HEK293 (cell line): Measurements from ENCODE around the gene CD28.

Source experiments
- CTCF ChIA-PET: fragments of 350-600 bp; formaldehyde crosslinking; extraction: SDS; loops from one replicate; lab custom pipeline; 2021; ENCODE audit warnings: antibody characterized with exemption; lab: Yijun Ruan, JAX
- POLR2A ChIA-PET: fragments of 300-600 bp; formaldehyde crosslinking; extraction: SDS; loops from one replicate; lab custom pipeline; 2020; ENCODE audit warnings: antibody characterized with exemption, inconsistent platforms; lab: Yijun Ruan, JAX
- H3K27ac ChIP-seq: fragments of 200-500 bp; sonication (Bioruptor generic); 2 replicates; pipeline ENCODE4 v1.5.1; 2014; ENCODE audit warnings: low read depth, low read length, control low read depth, inconsistent platforms; ENCODE audit errors: extremely low read depth
- H3K36me3 ChIP-seq, 2 experiments: fragments of 200-500 bp in 1 of 2; sonication (Bioruptor generic) in 1 of 2; 1 replicate in 1 of 2; 2 replicates in 1 of 2; pipeline ENCODE4 v1.5.1; 2014 to 2017; ENCODE audit warnings: inconsistent platforms in 2 of 2, low read length in 2 of 2; ENCODE audit not compliant: control insufficient read depth in 2 of 2, insufficient read depth in 1 of 2
- H3K4me1 ChIP-seq: fragments of 200-500 bp; sonication (Bioruptor generic); 2 replicates; pipeline ENCODE4 v1.5.1; 2014; ENCODE audit warnings: mild to moderate bottlenecking, low read length, inconsistent platforms; ENCODE audit not compliant: control insufficient read depth, insufficient read depth
- H3K4me3 ChIP-seq: 2 replicates; pipeline ENCODE4 v1.5.1; 2011; ENCODE audit warnings: low read depth, mild to moderate bottlenecking, control low read depth, low read length, moderate library complexity
- H3K9me3 ChIP-seq: fragments of 200-500 bp; sonication (Bioruptor generic); 2 replicates; pipeline ENCODE4 v1.5.1; 2014; ENCODE audit warnings: low read depth, low read length, inconsistent platforms; ENCODE audit not compliant: control insufficient read depth, insufficient read depth
- GLI2 ChIP-seq: fragments of 450-650 bp; formaldehyde crosslinking; IDR thresholded peaks from 2 replicates; pipeline ENCODE4; 2017; ENCODE audit warnings: missing biosample characterization, missing genetic modification characterization, low read depth, borderline replicate concordance
- HOXD13 ChIP-seq: sonication (generic); formaldehyde crosslinking; IDR thresholded peaks from 2 replicates; pipeline ENCODE4 v1.8.0; 2022; ENCODE audit warnings: missing genetic modification reagents, borderline replicate concordance
- KLF9 ChIP-seq: fragments of 450-650 bp; formaldehyde crosslinking; IDR thresholded peaks from 2 replicates; pipeline ENCODE4 v1.5.1; 2016; ENCODE audit warnings: missing biosample characterization, missing genetic modification characterization, low read depth
- SETDB1 ChIP-seq: IDR thresholded peaks from one replicate; pipeline ENCODE4 v1.6.1; 2017; ENCODE audit warnings: mild to moderate bottlenecking, low read length, moderate library complexity, mixed read lengths; ENCODE audit not compliant: insufficient read length
- ZIC2 ChIP-seq: fragments of 450-650 bp; formaldehyde crosslinking; IDR thresholded peaks from 2 replicates; pipeline ENCODE4 v1.5.1; 2016; ENCODE audit warnings: missing biosample characterization, missing genetic modification characterization
- ZNF132 ChIP-seq: fragments of 450-650 bp; formaldehyde crosslinking; IDR thresholded peaks from 2 replicates; pipeline ENCODE4 v1.5.1; 2017; ENCODE audit warnings: missing biosample characterization, missing genetic modification characterization, borderline replicate concordance
- ZNF155 ChIP-seq: fragments of 450-650 bp; formaldehyde crosslinking; IDR thresholded peaks from 2 replicates; pipeline ENCODE4 v1.5.1; 2016; ENCODE audit warnings: missing biosample characterization, missing genetic modification characterization
- ZNF214 ChIP-seq: fragments of 450-650 bp; formaldehyde crosslinking; IDR thresholded peaks from 2 replicates; pipeline ENCODE4 v1.5.1; 2017; ENCODE audit warnings: missing biosample characterization, mild to moderate bottlenecking, missing genetic modification characterization, borderline replicate concordance
- ZNF248 ChIP-seq: fragments of 450-650 bp; formaldehyde crosslinking; IDR thresholded peaks from 2 replicates; pipeline ENCODE4 v1.5.1; 2017; ENCODE audit warnings: missing biosample characterization, missing genetic modification characterization
- ZNF266 ChIP-seq: fragments of 450-650 bp; formaldehyde crosslinking; IDR thresholded peaks from 2 replicates; pipeline ENCODE4 v1.5.1; 2016; ENCODE audit warnings: missing biosample characterization, missing genetic modification characterization, low read depth
- ZNF292 ChIP-seq: fragments of 450-650 bp; formaldehyde crosslinking; IDR thresholded peaks from 2 replicates; pipeline ENCODE4 v1.5.1; 2016; ENCODE audit warnings: low read depth, missing biosample characterization, missing genetic modification characterization, borderline replicate concordance
- ZNF354C ChIP-seq: fragments of 450-650 bp; formaldehyde crosslinking; IDR thresholded peaks from 2 replicates; pipeline ENCODE4 v1.5.1; 2016; ENCODE audit warnings: missing biosample characterization, missing genetic modification characterization, low read depth, borderline replicate concordance
- ZNF391 ChIP-seq: fragments of 450-650 bp; formaldehyde crosslinking; IDR thresholded peaks from 2 replicates; pipeline ENCODE4 v1.5.1; 2016; ENCODE audit warnings: low read depth, missing biosample characterization, missing genetic modification characterization, borderline replicate concordance
- ZNF48 ChIP-seq: fragments of 450-650 bp; formaldehyde crosslinking; IDR thresholded peaks from 2 replicates; pipeline ENCODE4 v1.5.1; 2016; ENCODE audit warnings: missing biosample characterization, missing genetic modification characterization
- ZNF544 ChIP-seq: fragments of 450-650 bp; formaldehyde crosslinking; IDR thresholded peaks from 2 replicates; pipeline ENCODE4 v1.5.0; 2017; ENCODE audit warnings: missing biosample characterization, missing genetic modification characterization
- ZNF548 ChIP-seq: fragments of 450-650 bp; formaldehyde crosslinking; IDR thresholded peaks from 2 replicates; pipeline ENCODE4 v1.5.1; 2016; ENCODE audit warnings: missing biosample characterization, missing genetic modification characterization
- ZNF623 ChIP-seq: fragments of 450-650 bp; formaldehyde crosslinking; IDR thresholded peaks from 2 replicates; pipeline ENCODE4 v1.5.1; 2016; ENCODE audit warnings: missing biosample characterization, missing genetic modification characterization
- ZNF629 ChIP-seq: fragments of 450-650 bp; formaldehyde crosslinking; IDR thresholded peaks from 2 replicates; pipeline ENCODE4 v1.5.1; 2017; ENCODE audit warnings: missing biosample characterization, missing genetic modification characterization
- ZNF776 ChIP-seq: fragments of 450-650 bp; formaldehyde crosslinking; IDR thresholded peaks from 2 replicates; pipeline ENCODE4 v1.5.0; 2017; ENCODE audit warnings: missing biosample characterization, missing genetic modification characterization, borderline replicate concordance
- ZSCAN16 ChIP-seq: fragments of 450-650 bp; formaldehyde crosslinking; IDR thresholded peaks from 2 replicates; pipeline ENCODE4 v1.5.1; 2016; ENCODE audit warnings: missing biosample characterization, missing genetic modification characterization
- TF ChIP-seq, protein P1 (sequence below): fragments of 450-650 bp; formaldehyde crosslinking; IDR thresholded peaks from 2 replicates; pipeline ENCODE4 v1.5.1; 2017; ENCODE audit warnings: missing biosample characterization, missing genetic modification characterization
- TF ChIP-seq, protein P2 (sequence below): fragments of 450-650 bp; formaldehyde crosslinking; IDR thresholded peaks from 2 replicates; pipeline ENCODE4 v1.5.1; 2016; ENCODE audit warnings: missing biosample characterization, missing genetic modification characterization
- TF ChIP-seq, protein P3 (sequence below): fragments of 450-650 bp; formaldehyde crosslinking; IDR thresholded peaks from 2 replicates; pipeline ENCODE4 v1.5.1; 2016; ENCODE audit warnings: missing biosample characterization, missing genetic modification characterization
- TF ChIP-seq, protein P4 (sequence below): fragments of 450-650 bp; formaldehyde crosslinking; IDR thresholded peaks from 2 replicates; pipeline ENCODE4 v1.5.0; 2017; ENCODE audit warnings: missing biosample characterization, missing genetic modification characterization, borderline replicate concordance
- TF ChIP-seq, protein P5 (sequence below): fragments of 450-650 bp; formaldehyde crosslinking; IDR thresholded peaks from 2 replicates; pipeline ENCODE4 v1.5.1; 2017; ENCODE audit warnings: missing biosample characterization, mild to moderate bottlenecking, missing genetic modification characterization, moderate library complexity
- TF ChIP-seq, protein P6 (sequence below): fragments of 450-650 bp; formaldehyde crosslinking; IDR thresholded peaks from 2 replicates; pipeline ENCODE4 v1.5.1; 2016; ENCODE audit warnings: missing biosample characterization, missing genetic modification characterization

Gene CD28

DNA sequence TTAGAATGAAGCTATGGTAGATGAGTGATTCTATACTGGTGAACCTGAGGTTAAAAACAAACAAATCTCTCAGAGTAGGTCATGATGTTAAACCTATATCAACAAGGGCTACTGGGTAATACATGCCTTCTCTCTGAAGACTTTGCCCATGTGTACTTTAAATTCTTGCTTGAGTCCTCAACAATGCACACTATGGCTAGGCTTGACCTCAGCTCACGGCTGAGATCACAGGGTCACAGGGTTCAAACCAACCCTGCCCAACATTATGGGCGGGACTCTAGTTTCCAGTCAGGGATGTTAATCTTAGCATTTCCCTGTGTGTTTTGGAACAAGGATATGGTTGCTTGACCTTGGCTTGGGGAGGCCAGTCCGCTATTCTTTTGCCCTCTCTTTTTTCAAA is 7.7 kb downstream of the CD28 start (continued):
- TF ChIP-seq, protein P1, sequence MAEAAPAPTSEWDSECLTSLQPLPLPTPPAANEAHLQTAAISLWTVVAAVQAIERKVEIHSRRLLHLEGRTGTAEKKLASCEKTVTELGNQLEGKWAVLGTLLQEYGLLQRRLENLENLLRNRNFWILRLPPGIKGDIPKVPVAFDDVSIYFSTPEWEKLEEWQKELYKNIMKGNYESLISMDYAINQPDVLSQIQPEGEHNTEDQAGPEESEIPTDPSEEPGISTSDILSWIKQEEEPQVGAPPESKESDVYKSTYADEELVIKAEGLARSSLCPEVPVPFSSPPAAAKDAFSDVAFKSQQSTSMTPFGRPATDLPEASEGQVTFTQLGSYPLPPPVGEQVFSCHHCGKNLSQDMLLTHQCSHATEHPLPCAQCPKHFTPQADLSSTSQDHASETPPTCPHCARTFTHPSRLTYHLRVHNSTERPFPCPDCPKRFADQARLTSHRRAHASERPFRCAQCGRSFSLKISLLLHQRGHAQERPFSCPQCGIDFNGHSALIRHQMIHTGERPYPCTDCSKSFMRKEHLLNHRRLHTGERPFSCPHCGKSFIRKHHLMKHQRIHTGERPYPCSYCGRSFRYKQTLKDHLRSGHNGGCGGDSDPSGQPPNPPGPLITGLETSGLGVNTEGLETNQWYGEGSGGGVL, result no peak
- TF ChIP-seq ZNF391 (tag by site-specific recombination) (no peak), ZNF132 (tag by site-specific recombination) (no peak), ZNF48 (tag by site-specific recombination) (no peak), ZNF292 (tag by site-specific recombination) (no peak), ZNF214 (tag by site-specific recombination) (no peak), ZNF776 (tag by site-specific recombination) (no peak), ZSCAN16 (tag by site-specific recombination) (no peak), ZNF354C (tag by site-specific recombination) (no peak)
- TF ChIP-seq, protein P2, sequence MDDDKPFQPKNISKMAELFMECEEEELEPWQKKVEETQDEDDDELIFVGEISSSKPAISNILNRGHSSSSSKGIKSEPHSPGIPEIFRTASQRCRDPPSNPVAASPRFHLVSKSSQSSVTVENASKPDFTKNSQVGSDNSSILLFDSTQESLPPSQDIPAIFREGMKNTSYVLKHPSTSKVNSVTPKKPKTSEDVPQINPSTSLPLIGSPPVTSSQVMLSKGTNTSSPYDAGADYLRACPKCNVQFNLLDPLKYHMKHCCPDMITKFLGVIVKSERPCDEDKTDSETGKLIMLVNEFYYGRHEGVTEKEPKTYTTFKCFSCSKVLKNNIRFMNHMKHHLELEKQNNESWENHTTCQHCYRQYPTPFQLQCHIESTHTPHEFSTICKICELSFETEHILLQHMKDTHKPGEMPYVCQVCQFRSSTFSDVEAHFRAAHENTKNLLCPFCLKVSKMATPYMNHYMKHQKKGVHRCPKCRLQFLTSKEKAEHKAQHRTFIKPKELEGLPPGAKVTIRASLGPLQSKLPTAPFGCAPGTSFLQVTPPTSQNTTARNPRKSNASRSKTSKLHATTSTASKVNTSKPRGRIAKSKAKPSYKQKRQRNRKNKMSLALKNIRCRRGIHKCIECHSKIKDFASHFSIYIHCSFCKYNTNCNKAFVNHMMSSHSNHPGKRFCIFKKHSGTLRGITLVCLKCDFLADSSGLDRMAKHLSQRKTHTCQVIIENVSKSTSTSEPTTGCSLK (tag by site-specific recombination), result no peak
- TF ChIP-seq, protein P3, sequence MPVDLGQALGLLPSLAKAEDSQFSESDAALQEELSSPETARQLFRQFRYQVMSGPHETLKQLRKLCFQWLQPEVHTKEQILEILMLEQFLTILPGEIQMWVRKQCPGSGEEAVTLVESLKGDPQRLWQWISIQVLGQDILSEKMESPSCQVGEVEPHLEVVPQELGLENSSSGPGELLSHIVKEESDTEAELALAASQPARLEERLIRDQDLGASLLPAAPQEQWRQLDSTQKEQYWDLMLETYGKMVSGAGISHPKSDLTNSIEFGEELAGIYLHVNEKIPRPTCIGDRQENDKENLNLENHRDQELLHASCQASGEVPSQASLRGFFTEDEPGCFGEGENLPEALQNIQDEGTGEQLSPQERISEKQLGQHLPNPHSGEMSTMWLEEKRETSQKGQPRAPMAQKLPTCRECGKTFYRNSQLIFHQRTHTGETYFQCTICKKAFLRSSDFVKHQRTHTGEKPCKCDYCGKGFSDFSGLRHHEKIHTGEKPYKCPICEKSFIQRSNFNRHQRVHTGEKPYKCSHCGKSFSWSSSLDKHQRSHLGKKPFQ (tag by site-specific recombination), result no peak
- TF ChIP-seq, protein P4, sequence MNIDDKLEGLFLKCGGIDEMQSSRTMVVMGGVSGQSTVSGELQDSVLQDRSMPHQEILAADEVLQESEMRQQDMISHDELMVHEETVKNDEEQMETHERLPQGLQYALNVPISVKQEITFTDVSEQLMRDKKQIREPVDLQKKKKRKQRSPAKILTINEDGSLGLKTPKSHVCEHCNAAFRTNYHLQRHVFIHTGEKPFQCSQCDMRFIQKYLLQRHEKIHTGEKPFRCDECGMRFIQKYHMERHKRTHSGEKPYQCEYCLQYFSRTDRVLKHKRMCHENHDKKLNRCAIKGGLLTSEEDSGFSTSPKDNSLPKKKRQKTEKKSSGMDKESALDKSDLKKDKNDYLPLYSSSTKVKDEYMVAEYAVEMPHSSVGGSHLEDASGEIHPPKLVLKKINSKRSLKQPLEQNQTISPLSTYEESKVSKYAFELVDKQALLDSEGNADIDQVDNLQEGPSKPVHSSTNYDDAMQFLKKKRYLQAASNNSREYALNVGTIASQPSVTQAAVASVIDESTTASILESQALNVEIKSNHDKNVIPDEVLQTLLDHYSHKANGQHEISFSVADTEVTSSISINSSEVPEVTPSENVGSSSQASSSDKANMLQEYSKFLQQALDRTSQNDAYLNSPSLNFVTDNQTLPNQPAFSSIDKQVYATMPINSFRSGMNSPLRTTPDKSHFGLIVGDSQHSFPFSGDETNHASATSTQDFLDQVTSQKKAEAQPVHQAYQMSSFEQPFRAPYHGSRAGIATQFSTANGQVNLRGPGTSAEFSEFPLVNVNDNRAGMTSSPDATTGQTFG (tag by site-specific recombination), result no peak

DNA sequence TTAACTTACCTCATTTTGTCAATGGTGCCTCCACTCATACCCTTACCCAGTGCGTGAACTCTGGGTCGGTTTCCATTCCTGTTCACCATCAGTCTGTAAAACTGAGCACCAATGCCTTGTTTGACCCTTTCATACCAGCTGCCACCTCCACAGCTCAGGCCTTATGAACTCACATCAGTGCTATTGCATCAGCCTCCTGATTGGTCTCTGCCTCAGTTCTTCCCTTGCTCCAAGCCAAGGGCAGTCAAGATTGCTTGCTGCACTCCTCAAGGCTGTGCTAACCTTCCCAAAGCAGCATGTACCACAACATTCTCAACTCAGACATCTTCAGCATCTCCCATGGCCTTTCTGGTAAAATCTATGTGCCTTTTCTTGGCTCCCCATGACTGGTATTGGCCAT is 9.3 kb downstream of the CD28 start:
- Histone ChIP-seq H3K4me1 (no peaks in the 10 kb centered on the region), H3K9me3 (no peaks in the 10 kb centered on the region), H3K36me3 (no peaks in the 10 kb centered on the region), H3K27ac (no peak overlapping the region), H3K4me3 (no peak overlapping the region)
- POLR2A ChIA-PET, result no interaction called here
- CTCF ChIA-PET, result no interaction called here
- TF ChIP-seq, protein P5, sequence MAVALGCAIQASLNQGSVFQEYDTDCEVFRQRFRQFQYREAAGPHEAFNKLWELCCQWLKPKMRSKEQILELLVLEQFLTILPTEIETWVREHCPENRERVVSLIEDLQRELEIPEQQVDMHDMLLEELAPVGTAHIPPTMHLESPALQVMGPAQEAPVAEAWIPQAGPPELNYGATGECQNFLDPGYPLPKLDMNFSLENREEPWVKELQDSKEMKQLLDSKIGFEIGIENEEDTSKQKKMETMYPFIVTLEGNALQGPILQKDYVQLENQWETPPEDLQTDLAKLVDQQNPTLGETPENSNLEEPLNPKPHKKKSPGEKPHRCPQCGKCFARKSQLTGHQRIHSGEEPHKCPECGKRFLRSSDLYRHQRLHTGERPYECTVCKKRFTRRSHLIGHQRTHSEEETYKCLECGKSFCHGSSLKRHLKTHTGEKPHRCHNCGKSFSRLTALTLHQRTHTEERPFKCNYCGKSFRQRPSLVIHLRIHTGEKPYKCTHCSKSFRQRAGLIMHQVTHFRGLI, result no peak
- TF ChIP-seq SETDB1 (no peak), ZNF155 (tag by site-specific recombination) (no peak), ZNF548 (no peak), KLF9 (tag by site-specific recombination) (no peak), ZNF266 (no peak), ZNF292 (tag by site-specific recombination) (no peak), HOXD13 (CRISPR knock-in tag) (no peak), ZNF623 (tag by site-specific recombination) (no peak), GLI2 (tag by site-specific recombination) (no peak), ZNF544 (no peak), ZNF248 (tag by site-specific recombination) (no peak), ZIC2 (tag by site-specific recombination) (no peak), ZNF629 (tag by site-specific recombination) (no peak)
- TF ChIP-seq, protein P6, sequence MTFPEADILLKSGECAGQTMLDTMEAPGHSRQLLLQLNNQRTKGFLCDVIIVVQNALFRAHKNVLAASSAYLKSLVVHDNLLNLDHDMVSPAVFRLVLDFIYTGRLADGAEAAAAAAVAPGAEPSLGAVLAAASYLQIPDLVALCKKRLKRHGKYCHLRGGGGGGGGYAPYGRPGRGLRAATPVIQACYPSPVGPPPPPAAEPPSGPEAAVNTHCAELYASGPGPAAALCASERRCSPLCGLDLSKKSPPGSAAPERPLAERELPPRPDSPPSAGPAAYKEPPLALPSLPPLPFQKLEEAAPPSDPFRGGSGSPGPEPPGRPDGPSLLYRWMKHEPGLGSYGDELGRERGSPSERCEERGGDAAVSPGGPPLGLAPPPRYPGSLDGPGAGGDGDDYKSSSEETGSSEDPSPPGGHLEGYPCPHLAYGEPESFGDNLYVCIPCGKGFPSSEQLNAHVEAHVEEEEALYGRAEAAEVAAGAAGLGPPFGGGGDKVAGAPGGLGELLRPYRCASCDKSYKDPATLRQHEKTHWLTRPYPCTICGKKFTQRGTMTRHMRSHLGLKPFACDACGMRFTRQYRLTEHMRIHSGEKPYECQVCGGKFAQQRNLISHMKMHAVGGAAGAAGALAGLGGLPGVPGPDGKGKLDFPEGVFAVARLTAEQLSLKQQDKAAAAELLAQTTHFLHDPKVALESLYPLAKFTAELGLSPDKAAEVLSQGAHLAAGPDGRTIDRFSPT (tag by site-specific recombination), result no peak
